Measurements from ENCODE around the gene NUTM1.
"Not testable (repeated sequence)": the region's sequence is repeated elsewhere in the genome, so short reads cannot be mapped to it uniquely, and the experiment has no call there.

Gene NUTM1

GRCh38 chr15:34347951-34348638 is 5.0 kb downstream of the NUTM1 start:
- DNase-seq, result no peak
- no peaks in the 10 kb centered on the region for H3K9me3 Mint-ChIP-seq
- no peaks in the 10 kb centered on the region for H3K4me1 Mint-ChIP-seq (ENCODE audit: low read depth)
- peaks cover 2% of the 10 kb centered on the region for H3K36me3 Mint-ChIP-seq (ENCODE audit: low read depth)
- no peak overlapping the region for H3K27ac Mint-ChIP-seq
- H3K4me3 Mint-ChIP-seq, result no peak overlapping the region
- no peaks in the 10 kb centered on the region for H3K27me3 Mint-ChIP-seq

GRCh38 chr15:34348735-34349300 is 5.7 kb downstream of the NUTM1 start:
- H3K9me3 Mint-ChIP-seq, result no peaks in the 10 kb centered on the region
- H3K27me3 Mint-ChIP-seq, result no peaks in the 10 kb centered on the region
- no peak overlapping the region for H3K27ac Mint-ChIP-seq
- no peak overlapping the region for H3K4me3 Mint-ChIP-seq
- H3K36me3 Mint-ChIP-seq (ENCODE audit: low read depth), result peaks cover 7% of the 10 kb centered on the region
- no peak for DNase-seq
- no peaks in the 10 kb centered on the region for H3K4me1 Mint-ChIP-seq (ENCODE audit: low read depth)

GRCh38 chr15:34349769-34350168 is 6.7 kb downstream of the NUTM1 start:
- H3K4me1 Mint-ChIP-seq (ENCODE audit: low read depth), result no peaks in the 10 kb centered on the region
- no peaks in the 10 kb centered on the region for H3K9me3 Mint-ChIP-seq
- H3K27ac Mint-ChIP-seq, result no peak overlapping the region
- H3K4me3 Mint-ChIP-seq, result no peak overlapping the region
- DNase-seq, result no peak
- H3K27me3 Mint-ChIP-seq, result no peaks in the 10 kb centered on the region
- peaks cover 15% of the 10 kb centered on the region for H3K36me3 Mint-ChIP-seq (ENCODE audit: low read depth)

DNA sequence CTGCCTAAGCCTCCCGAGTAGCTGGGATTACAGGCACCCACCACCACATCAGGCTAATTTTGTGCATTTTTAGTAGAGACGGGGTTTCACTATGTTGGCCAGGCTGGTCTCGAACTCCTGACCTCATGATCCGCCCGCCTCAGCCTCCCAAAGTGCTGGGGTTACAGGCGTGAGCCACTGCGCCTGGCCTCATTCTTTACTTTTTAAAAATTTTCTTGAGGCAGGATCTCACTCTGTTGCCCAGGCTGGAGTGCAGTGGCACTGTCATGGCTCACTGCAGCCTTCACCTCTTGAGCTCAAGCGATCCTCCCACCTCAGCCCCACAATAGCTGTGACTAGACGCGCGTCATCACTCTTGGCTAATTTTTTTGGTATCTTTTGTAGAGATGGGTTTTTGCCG is 9.9 kb downstream of the NUTM1 start:
- not testable (repeated sequence) for H3K27ac Mint-ChIP-seq; H3K9me3 Mint-ChIP-seq; H3K27me3 Mint-ChIP-seq; H3K4me3 Mint-ChIP-seq; H3K4me1 Mint-ChIP-seq (ENCODE audit: low read depth); DNase-seq
- peaks cover 43% of the 10 kb centered on the region for H3K36me3 Mint-ChIP-seq (ENCODE audit: low read depth)

DNA sequence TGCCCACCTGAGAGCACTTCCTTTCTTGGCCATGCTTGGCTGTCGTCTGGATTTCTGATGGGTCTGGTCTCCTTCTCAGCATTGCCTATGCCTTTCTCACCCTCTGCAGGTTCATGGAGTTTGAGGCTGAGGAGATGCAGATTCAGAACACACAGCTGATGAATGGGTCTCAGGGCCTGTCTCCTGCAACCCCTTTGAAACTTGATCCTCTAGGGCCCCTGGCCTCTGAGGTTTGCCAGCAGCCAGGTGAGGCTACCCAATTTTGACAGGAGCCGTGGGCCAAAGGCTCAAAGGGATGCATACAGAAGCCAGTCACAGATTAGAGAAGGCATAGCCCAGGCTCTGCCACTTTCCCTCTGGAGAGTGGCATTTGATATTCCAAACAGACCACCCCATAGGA is 10.5 kb downstream of the NUTM1 start:
- H3K27ac Mint-ChIP-seq, result no peak overlapping the region
- H3K36me3 Mint-ChIP-seq (ENCODE audit: low read depth), result peaks cover 50% of the 10 kb centered on the region
- H3K4me1 Mint-ChIP-seq (ENCODE audit: low read depth), result no peaks in the 10 kb centered on the region
- no peak overlapping the region for H3K4me3 Mint-ChIP-seq
- H3K27me3 Mint-ChIP-seq, result no peaks in the 10 kb centered on the region
- H3K9me3 Mint-ChIP-seq, result no peaks in the 10 kb centered on the region
- DNase-seq, result no peak

DNA sequence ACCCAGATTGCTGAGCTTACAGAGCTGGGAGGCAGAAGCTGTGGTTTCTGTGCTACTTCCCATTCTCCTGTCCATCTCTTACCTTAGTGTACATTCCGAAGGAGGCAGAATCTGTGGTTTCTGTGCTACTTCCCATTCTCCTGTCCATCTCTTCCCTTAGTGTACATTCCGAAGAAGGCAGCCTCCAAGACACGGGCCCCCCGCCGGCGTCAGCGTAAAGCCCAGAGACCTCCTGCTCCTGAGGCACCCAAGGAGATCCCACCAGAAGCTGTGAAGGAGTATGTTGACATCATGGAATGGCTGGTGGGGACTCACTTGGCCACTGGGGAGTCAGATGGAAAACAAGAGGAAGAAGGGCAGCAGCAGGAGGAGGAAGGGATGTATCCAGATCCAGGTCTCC is 11.2 kb downstream of the NUTM1 start:
- Mint-ChIP-seq H3K4me1 (ENCODE audit: low read depth) (no peaks in the 10 kb centered on the region), H3K27ac (no peak overlapping the region), H3K27me3 (no peaks in the 10 kb centered on the region), H3K36me3 (ENCODE audit: low read depth) (peaks cover 55% of the 10 kb centered on the region), H3K4me3 (no peak overlapping the region), H3K9me3 (no peaks in the 10 kb centered on the region)
- DNase-seq, result no peak

GRCh38 chr15:34355241-34355640 is 12.1 kb downstream of the NUTM1 start:
- H3K27ac Mint-ChIP-seq, result no peak overlapping the region
- H3K36me3 Mint-ChIP-seq (ENCODE audit: low read depth), result peaks cover 65% of the 10 kb centered on the region
- no peak for DNase-seq
- no peaks in the 10 kb centered on the region for H3K27me3 Mint-ChIP-seq
- no peak overlapping the region for H3K4me3 Mint-ChIP-seq
- H3K4me1 Mint-ChIP-seq (ENCODE audit: low read depth), result no peaks in the 10 kb centered on the region
- H3K9me3 Mint-ChIP-seq, result no peaks in the 10 kb centered on the region

GRCh38 chr15:34357653-34358052 is 14.5 kb downstream of the NUTM1 start:
- H3K4me1 Mint-ChIP-seq (ENCODE audit: low read depth), result no peaks in the 10 kb centered on the region
- H3K4me3 Mint-ChIP-seq, result no peak overlapping the region
- no peaks in the 10 kb centered on the region for H3K9me3 Mint-ChIP-seq
- H3K27ac Mint-ChIP-seq, result peak overlapping the region; percentile 20
- DNase-seq, result no peak
- peaks cover 86% of the 10 kb centered on the region for H3K36me3 Mint-ChIP-seq (ENCODE audit: low read depth)
- H3K27me3 Mint-ChIP-seq, result no peaks in the 10 kb centered on the region

- peaks cover 91% of the 10 kb centered on the region for H3K36me3 Mint-ChIP-seq (ENCODE audit: low read depth)
- H3K27ac Mint-ChIP-seq, result peak overlapping the region; percentile 44
- no peak for DNase-seq
- no peaks in the 10 kb centered on the region for H3K27me3 Mint-ChIP-seq
- H3K4me1 Mint-ChIP-seq (ENCODE audit: low read depth), result no peaks in the 10 kb centered on the region
- H3K9me3 Mint-ChIP-seq, result no peaks in the 10 kb centered on the region
- H3K4me3 Mint-ChIP-seq, result no peak overlapping the region
These were observed 15.3 kb downstream of the NUTM1 start for GRCh38 chr15:34358367-34358766.

DNA sequence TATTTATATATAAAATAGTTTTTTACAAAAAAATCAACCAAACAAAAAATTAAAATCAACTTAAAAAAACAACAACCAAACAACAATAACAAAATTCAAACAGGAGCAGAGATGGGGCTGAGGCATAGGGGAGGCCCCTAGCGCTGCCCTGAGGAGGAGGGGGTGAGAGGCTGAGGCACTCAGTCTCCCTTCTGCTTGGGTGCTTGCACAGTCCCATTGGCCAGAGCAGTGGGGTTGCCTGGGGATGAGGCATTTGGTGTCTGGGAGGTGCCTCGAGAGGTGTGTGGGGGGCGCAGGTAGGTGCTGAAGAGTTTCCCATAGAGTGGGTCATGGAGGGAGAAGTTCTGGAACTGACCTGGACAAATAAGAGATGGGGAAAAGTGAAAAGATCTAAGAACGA is 15.8 kb downstream of the NUTM1 start:
- peak overlapping the region; percentile 27 for H3K27ac Mint-ChIP-seq
- H3K36me3 Mint-ChIP-seq (ENCODE audit: low read depth), result peaks cover 92% of the 10 kb centered on the region
- no peak for DNase-seq
- H3K9me3 Mint-ChIP-seq, result no peaks in the 10 kb centered on the region
- H3K4me3 Mint-ChIP-seq, result no peak overlapping the region
- H3K4me1 Mint-ChIP-seq (ENCODE audit: low read depth), result no peaks in the 10 kb centered on the region
- no peaks in the 10 kb centered on the region for H3K27me3 Mint-ChIP-seq

DNA sequence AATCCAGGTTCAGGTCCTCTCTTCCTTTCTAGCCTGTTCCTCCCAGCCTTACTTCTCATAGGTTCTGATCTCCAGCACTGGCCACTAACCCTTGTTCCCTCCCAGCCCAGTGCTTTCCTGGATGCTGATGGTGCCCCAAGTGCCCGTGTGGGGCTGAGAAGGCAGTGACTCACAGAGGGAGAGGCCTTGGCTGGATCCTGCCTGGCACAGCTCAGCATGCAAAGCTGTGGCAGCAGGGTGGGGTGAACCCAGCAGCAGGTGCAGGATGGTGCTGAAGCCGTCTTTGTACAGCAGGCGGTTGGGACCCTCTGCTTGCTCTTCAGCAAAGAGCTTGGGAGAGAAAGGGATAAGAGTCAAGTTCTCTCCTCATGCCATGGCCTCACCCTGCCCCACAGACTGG is 16.3 kb downstream of the NUTM1 start:
- Mint-ChIP-seq H3K4me1 (ENCODE audit: low read depth) (no peaks in the 10 kb centered on the region), H3K36me3 (ENCODE audit: low read depth) (peaks cover 91% of the 10 kb centered on the region), H3K27ac (peak overlapping the region; percentile 55), H3K9me3 (no peaks in the 10 kb centered on the region), H3K4me3 (no peak overlapping the region), H3K27me3 (no peaks in the 10 kb centered on the region)
- no peak for DNase-seq

- no peak overlapping the region for H3K27ac Mint-ChIP-seq
- H3K27me3 Mint-ChIP-seq, result no peaks in the 10 kb centered on the region
- H3K36me3 Mint-ChIP-seq (ENCODE audit: low read depth), result peaks cover 88% of the 10 kb centered on the region
- peaks cover 7% of the 10 kb centered on the region for H3K4me1 Mint-ChIP-seq (ENCODE audit: low read depth)
- DNase-seq, result no peak
- no peaks in the 10 kb centered on the region for H3K9me3 Mint-ChIP-seq
- no peak overlapping the region for H3K4me3 Mint-ChIP-seq
These were observed 17.2 kb downstream of the NUTM1 start for GRCh38 chr15:34360298-34360697.

GRCh38 chr15:34361278-34361677 is 18.2 kb downstream of the NUTM1 start:
- H3K4me3 Mint-ChIP-seq, result no peak overlapping the region
- DNase-seq, result no peak
- H3K36me3 Mint-ChIP-seq (ENCODE audit: low read depth), result peaks cover 79% of the 10 kb centered on the region
- no peak overlapping the region for H3K27ac Mint-ChIP-seq
- peaks cover 16% of the 10 kb centered on the region for H3K4me1 Mint-ChIP-seq (ENCODE audit: low read depth)
- no peaks in the 10 kb centered on the region for H3K9me3 Mint-ChIP-seq
- H3K27me3 Mint-ChIP-seq, result no peaks in the 10 kb centered on the region

GRCh38 chr15:34362047-34362773 is 19.1 kb downstream of the NUTM1 start:
- DNase-seq, result no peak
- no peak overlapping the region for H3K4me3 Mint-ChIP-seq
- H3K9me3 Mint-ChIP-seq, result no peaks in the 10 kb centered on the region
- H3K4me1 Mint-ChIP-seq (ENCODE audit: low read depth), result peaks cover 16% of the 10 kb centered on the region
- peaks cover 75% of the 10 kb centered on the region for H3K36me3 Mint-ChIP-seq (ENCODE audit: low read depth)
- H3K27ac Mint-ChIP-seq, result peak overlapping the region; percentile 50
- H3K27me3 Mint-ChIP-seq, result no peaks in the 10 kb centered on the region

DNA sequence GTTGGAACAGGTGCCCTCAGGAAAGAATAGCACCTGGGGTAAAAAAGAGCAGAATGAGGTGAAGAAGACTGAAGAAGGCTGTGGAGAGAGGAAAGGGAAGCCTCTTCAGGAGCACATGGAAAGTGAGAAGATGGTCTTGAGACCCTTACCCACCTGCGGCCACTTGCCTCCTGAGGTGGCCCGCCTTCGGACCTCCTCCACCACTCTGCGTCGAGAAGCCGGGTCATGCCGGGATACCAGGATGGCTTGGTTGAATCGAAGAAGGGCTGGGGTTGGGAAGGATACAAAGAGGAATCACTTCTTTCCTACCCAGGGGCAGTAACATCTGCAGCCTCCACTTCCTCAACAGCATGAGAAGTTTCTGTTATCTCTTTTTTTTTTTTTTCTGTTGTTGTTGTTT is 20.9 kb downstream of the NUTM1 start:
- Mint-ChIP-seq H3K4me3 (no peak overlapping the region), H3K36me3 (ENCODE audit: low read depth) (peaks cover 59% of the 10 kb centered on the region), H3K9me3 (no peaks in the 10 kb centered on the region), H3K4me1 (ENCODE audit: low read depth) (peaks cover 25% of the 10 kb centered on the region), H3K27ac (peak overlapping the region; percentile 47), H3K27me3 (no peaks in the 10 kb centered on the region)
- DNase-seq, result no peak

Data from activated T-cell treated with anti-CD3 and anti-CD28 coated beads, Interleukin-2, amount 50 U/mL, for 24 hours (primary cell).